Neural crest cell (in vitro differentiated cells): Measurements from ENCODE around the gene PAPOLA. TPM values are rescaled to one million over a fixed set of nuclear protein-coding genes. Genes with fewer than 3 reads are reported as not detected.

Source experiments
- DNase-seq: peaks from one replicate; pipeline ENCODE4 v3.0.0; 2021; ENCODE audit warnings: low read depth, mixed read lengths, low spot score
- H3K27ac Mint-ChIP-seq: one replicate; pipeline ENCODE4 v1.8.0; 2021; ENCODE audit warnings: mild to moderate bottlenecking, mixed read lengths; ENCODE audit not compliant: unreplicated experiment
- H3K27me3 Mint-ChIP-seq: 2 replicates; pipeline ENCODE4 v1.8.0; 2021; ENCODE audit warnings: low read depth, mild to moderate bottlenecking, mixed read lengths
- H3K36me3 Mint-ChIP-seq: 2 replicates; pipeline ENCODE4 v1.8.0; 2021; ENCODE audit warnings: low read depth, mild to moderate bottlenecking, mixed read lengths
- H3K4me1 Mint-ChIP-seq: 2 replicates; pipeline ENCODE4 v1.8.0; 2021; ENCODE audit warnings: mixed read lengths
- H3K4me3 Mint-ChIP-seq: one replicate; pipeline ENCODE4 v1.8.0; 2021; ENCODE audit warnings: mild to moderate bottlenecking, mixed read lengths
- H3K9me3 Mint-ChIP-seq: 2 replicates; pipeline ENCODE4 v1.8.0; 2021; ENCODE audit warnings: mixed read lengths
- total RNA-seq: library from RNA; stranded (reverse); gene quantifications from 2 replicates; pipeline ENCODE4 v1.2.1, GENCODE V29; 2021
- TF ChIP-seq, protein P1 (sequence below): fragments of 200-600 bp; sonication (generic); conservative IDR thresholded peaks from 2 replicates; pipeline ENCODE4 v1.5.0; 2021; ENCODE audit warnings: antibody characterized with exemption, mild to moderate bottlenecking

PAPOLA gene
- total RNA-seq, 1 donor from 2014 or later: 215 TPM

DNA sequence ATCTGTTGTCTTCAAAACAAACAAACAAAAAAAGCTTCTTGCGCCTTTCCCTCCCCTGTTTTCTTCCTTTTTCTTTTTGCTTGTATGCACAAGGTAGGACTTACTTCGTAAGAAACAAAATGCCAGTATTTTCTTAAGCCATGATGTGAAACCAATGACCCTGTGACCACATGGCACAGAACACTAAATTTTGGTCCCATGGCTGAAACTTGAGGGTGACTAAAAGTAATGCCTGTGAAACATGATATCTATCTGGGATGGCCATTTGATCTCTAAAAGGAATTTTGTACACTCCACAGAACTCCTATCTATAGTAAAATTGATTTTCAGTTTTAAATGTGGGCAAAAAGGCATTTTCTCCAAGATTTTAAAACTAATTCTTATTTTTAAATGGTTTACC is 63.6 kb downstream of the PAPOLA start:
- H3K27me3 Mint-ChIP-seq: no peaks in the 10 kb centered on the region
- no peak overlapping the region for H3K4me3 Mint-ChIP-seq
- TF ChIP-seq, protein P1, sequence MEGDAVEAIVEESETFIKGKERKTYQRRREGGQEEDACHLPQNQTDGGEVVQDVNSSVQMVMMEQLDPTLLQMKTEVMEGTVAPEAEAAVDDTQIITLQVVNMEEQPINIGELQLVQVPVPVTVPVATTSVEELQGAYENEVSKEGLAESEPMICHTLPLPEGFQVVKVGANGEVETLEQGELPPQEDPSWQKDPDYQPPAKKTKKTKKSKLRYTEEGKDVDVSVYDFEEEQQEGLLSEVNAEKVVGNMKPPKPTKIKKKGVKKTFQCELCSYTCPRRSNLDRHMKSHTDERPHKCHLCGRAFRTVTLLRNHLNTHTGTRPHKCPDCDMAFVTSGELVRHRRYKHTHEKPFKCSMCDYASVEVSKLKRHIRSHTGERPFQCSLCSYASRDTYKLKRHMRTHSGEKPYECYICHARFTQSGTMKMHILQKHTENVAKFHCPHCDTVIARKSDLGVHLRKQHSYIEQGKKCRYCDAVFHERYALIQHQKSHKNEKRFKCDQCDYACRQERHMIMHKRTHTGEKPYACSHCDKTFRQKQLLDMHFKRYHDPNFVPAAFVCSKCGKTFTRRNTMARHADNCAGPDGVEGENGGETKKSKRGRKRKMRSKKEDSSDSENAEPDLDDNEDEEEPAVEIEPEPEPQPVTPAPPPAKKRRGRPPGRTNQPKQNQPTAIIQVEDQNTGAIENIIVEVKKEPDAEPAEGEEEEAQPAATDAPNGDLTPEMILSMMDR: no peak
- no peaks in the 10 kb centered on the region for H3K4me1 Mint-ChIP-seq
- H3K36me3 Mint-ChIP-seq: peaks cover 9% of the 10 kb centered on the region
- no peak for DNase-seq
- H3K9me3 Mint-ChIP-seq: no peaks in the 10 kb centered on the region
- no peak overlapping the region for H3K27ac Mint-ChIP-seq

DNA sequence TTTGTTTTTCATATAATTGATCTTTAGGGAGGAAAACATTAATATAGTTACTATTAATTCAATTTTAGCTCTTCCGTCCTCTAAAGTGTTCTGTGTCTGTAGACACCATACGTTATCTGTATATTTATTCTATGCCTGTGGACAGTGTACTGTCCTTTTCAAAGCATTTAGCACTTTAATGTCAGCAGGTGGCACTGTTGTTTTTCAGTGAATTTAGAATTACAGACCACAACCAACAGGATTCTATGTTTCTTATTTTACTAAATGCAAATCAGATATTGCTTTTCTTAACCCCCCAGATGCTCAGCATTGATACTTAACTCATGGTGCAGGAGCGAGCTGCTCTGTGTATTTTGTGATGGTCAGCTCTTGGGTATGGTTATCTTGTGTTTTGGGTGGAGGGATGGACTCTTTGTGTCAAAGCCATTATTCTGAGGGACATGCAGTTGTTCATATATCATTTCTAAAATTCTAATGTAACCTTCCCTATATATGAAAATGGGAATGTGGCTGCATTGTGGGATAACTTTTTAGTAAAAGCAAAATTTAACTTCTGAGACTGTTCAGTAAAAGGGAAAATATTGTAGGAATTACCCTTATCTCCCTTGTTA is 65.2 kb downstream of the PAPOLA start:
- Mint-ChIP-seq H3K27me3 (no peaks in the 10 kb centered on the region), H3K4me3 (no peak overlapping the region), H3K27ac (no peak overlapping the region), H3K9me3 (no peaks in the 10 kb centered on the region), H3K4me1 (no peaks in the 10 kb centered on the region), H3K36me3 (peaks cover 6% of the 10 kb centered on the region)
- no peak for DNase-seq
- TF ChIP-seq, protein P1: peak; percentile 71

DNA sequence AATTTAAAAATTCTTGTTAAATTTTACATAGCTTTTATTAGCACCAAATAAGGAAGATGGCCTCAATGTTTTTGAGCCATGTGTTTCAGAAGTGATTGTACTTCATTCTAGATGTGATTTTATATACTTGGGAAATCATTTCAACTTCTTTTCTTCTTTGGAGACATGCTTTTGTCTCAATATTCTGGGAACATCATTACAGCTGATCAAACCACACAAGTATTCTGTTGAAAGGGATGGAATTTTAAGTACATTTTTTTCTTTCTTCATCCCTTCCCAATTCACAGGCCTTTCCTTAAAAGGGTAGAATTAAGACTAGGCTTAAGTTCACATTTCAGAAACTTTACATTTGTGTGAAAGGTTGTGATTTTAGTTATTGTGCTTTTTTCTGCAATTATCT is 66.4 kb downstream of the PAPOLA start:
- no peak for DNase-seq
- H3K36me3 Mint-ChIP-seq: peaks cover 6% of the 10 kb centered on the region
- H3K27ac Mint-ChIP-seq: no peak overlapping the region

DNA sequence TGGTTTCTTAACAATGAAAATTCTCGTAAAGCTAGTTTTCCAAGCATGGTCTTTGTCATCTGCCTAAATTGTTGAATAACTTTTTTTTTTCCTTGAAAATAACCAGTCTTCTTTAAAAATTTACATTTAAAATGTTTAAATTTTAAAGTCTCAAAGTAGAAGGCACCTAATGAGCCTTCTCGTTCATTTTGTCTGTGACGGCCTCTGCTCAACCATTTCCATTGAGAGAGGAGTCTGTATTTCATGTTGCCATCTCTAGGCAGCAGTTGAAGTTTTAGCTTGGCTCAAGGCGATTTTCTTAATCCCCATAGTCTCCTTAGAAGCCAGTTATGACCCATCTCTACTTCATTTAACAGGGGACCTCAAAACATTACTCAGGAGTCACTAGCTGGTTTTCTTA is 69.1 kb downstream of the PAPOLA start:
- no peaks in the 10 kb centered on the region for H3K4me1 Mint-ChIP-seq
- DNase-seq: no peak
- no peaks in the 10 kb centered on the region for H3K27me3 Mint-ChIP-seq
- H3K36me3 Mint-ChIP-seq: peaks cover 6% of the 10 kb centered on the region
- H3K27ac Mint-ChIP-seq: no peak overlapping the region
- TF ChIP-seq, protein P1: no peak
- no peak overlapping the region for H3K4me3 Mint-ChIP-seq
- no peaks in the 10 kb centered on the region for H3K9me3 Mint-ChIP-seq

More for the DNA sequence above, 66.4 kb downstream of the PAPOLA start:
- TF ChIP-seq, protein P1: no peak
- no peaks in the 10 kb centered on the region for H3K9me3 Mint-ChIP-seq
- no peaks in the 10 kb centered on the region for H3K4me1 Mint-ChIP-seq
- H3K27me3 Mint-ChIP-seq: no peaks in the 10 kb centered on the region
- no peak overlapping the region for H3K4me3 Mint-ChIP-seq

DNA sequence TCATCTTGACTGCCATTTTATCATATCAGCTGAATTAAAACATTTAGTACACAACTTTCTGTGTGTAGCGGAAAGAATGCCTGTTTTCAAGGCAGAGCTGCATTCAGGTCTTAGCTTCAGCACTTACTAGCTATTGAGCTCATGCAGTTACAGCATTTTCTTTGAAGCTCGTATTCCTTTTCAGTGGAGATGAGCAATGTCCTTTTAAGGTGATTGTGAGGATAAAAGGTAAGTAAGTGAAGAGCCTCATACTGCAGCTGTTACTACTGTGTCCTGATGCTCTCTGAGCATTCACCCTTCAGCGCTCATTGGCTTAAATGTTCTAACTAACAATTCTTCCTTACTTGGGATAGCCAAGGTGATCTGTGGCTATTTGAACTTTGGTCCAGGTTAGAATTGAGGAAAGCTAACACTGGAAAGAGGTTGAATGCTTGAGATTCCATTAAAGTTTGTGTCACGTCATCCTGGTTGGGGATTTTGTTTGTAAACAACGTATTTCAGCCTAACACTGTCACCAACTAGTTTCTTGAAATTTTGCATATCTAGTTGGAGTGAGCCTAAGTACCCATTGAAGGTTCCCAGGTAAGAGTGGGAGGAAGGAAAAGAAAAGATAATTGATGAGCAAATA is 71.4 kb downstream of the PAPOLA start:
- TF ChIP-seq, protein P1: no peak

More for the DNA sequence above, 71.4 kb downstream of the PAPOLA start:
- H3K27me3 Mint-ChIP-seq: no peaks in the 10 kb centered on the region
- H3K9me3 Mint-ChIP-seq: no peaks in the 10 kb centered on the region
- peaks cover 3% of the 10 kb centered on the region for H3K36me3 Mint-ChIP-seq
- peaks cover 10% of the 10 kb centered on the region for H3K4me1 Mint-ChIP-seq
- no peak overlapping the region for H3K4me3 Mint-ChIP-seq
- no peak for DNase-seq
- no peak overlapping the region for H3K27ac Mint-ChIP-seq
